ENCODE measurements around the gene WHRN. TPM values are rescaled to one million over a fixed set of nuclear protein-coding genes. Genes with fewer than 3 reads are reported as not detected.

Gene WHRN
- polyA plus RNA-seq, 1 donor (not counting 4 experiments of a cell fraction or from before 2014, with no cell fraction given), result 1.2 TPM

DNA sequence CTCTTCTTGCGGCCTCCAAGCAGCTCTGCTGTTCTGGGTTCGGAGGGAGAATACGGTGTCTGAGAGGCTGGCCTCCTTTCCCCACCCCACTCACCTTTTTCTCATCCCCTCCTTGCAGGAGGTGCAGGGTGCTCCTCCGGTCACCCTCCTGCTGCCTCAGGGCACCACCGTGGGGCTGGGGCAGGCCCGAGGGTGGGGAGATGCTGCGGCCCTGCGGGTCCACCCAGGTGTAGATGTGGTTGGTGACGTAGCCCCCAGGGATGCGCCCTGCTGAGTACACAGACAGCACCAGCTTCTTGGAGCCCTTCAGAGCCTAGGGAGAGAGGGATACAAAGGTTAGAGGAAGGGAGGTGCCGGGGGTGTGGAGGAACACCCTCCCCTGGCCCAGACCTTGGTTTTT is 26.8 kb downstream of the WHRN start:
- no peaks in the 10 kb centered on the region for H3K36me3 ChIP-seq (ENCODE audit: control insufficient read depth in 2 of 2, extremely low read depth in 1 of 2, insufficient read depth in 2 of 2, low read length in 2 of 2)
- H3K9me1 ChIP-seq (ENCODE audit: control insufficient read depth, extremely low read depth, insufficient read depth, low read length), result no peaks in the 10 kb centered on the region
- no peak overlapping the region for H3K4me2 ChIP-seq (ENCODE audit: control insufficient read depth, extremely low read depth, insufficient read depth, low read depth, low read length)
- H3K27ac ChIP-seq (ENCODE audit: control insufficient read depth, insufficient read depth, low read length), result no peak overlapping the region
- peaks cover 4% of the 10 kb centered on the region for H3K27me3 ChIP-seq (ENCODE audit: control insufficient read depth, extremely low read depth, insufficient read depth, low read length)
- no peak overlapping the region for H2AFZ ChIP-seq (ENCODE audit: control insufficient read depth, low read length)
- dilution Hi-C loops (cut with MboI; ENCODE audit: extremely low pct_ligation_motif_present, low sequenced_read_pairs), result no loop called here
- no peak overlapping the region for H3K4me3 ChIP-seq (ENCODE audit: control insufficient read depth in 2 of 3, extremely low read depth in 1 of 3, insufficient read depth in 2 of 3, low read depth in 1 of 3, low read length in 3 of 3)
- H3K9ac ChIP-seq (ENCODE audit: control insufficient read depth, extremely low read depth, insufficient read depth, low read length), result no peak overlapping the region
- no peaks in the 10 kb centered on the region for H3K4me1 ChIP-seq (ENCODE audit: control insufficient read depth, extremely low read depth, insufficient read depth, low read length)
- no peaks in the 10 kb centered on the region for H3K79me2 ChIP-seq (ENCODE audit: control insufficient read depth, insufficient read depth, low read length)
- FAIRE-seq (no peak), DNase-seq (ENCODE audit: low read depth, low spot score) (no peak)
- TF ChIP-seq CTCF (optimal IDR thresholded peaks at IDR 0.05 in 1 of 3, IDR thresholded peaks at IDR 0.05 in 1 of 3, conservative IDR thresholded peaks at IDR 0.05 in 1 of 3; ENCODE audit: extremely low read depth in 1 of 3, insufficient read depth in 2 of 3, low read length in 3 of 3) (no peak), EZH2 (IDR thresholded peaks at IDR 0.05; ENCODE audit: low read length) (no peak)
- no peaks in the 10 kb centered on the region for H4K20me1 ChIP-seq (ENCODE audit: control insufficient read depth, extremely low read depth, insufficient read depth, low read length)
- H3K9me3 ChIP-seq (ENCODE audit: control insufficient read depth, low read depth, low read length), result no peaks in the 10 kb centered on the region

- H4K20me1 ChIP-seq (ENCODE audit: control insufficient read depth, extremely low read depth, insufficient read depth, low read length), result peaks cover 3% of the 10 kb centered on the region
- H3K4me2 ChIP-seq (ENCODE audit: control insufficient read depth, extremely low read depth, insufficient read depth, low read depth, low read length), result no peak overlapping the region
- DNase-seq (ENCODE audit: low read depth, low spot score) (no peak), FAIRE-seq (no peak)
- H2AFZ ChIP-seq (ENCODE audit: control insufficient read depth, low read length), result no peak overlapping the region
- no peaks in the 10 kb centered on the region for H3K27me3 ChIP-seq (ENCODE audit: control insufficient read depth, extremely low read depth, insufficient read depth, low read length)
- H3K9me3 ChIP-seq (ENCODE audit: control insufficient read depth, low read depth, low read length), result no peaks in the 10 kb centered on the region
- H3K9ac ChIP-seq (ENCODE audit: control insufficient read depth, extremely low read depth, insufficient read depth, low read length), result no peak overlapping the region
- H3K79me2 ChIP-seq (ENCODE audit: control insufficient read depth, insufficient read depth, low read length), result no peaks in the 10 kb centered on the region
- TF ChIP-seq EZH2 (IDR thresholded peaks at IDR 0.05; ENCODE audit: low read length) (no peak), CTCF (optimal IDR thresholded peaks at IDR 0.05 in 1 of 3, IDR thresholded peaks at IDR 0.05 in 1 of 3, conservative IDR thresholded peaks at IDR 0.05 in 1 of 3; ENCODE audit: extremely low read depth in 1 of 3, insufficient read depth in 2 of 3, low read length in 3 of 3) (no peak)
- dilution Hi-C loops (cut with MboI; ENCODE audit: extremely low pct_ligation_motif_present, low sequenced_read_pairs), result no loop called here
- H3K9me1 ChIP-seq (ENCODE audit: control insufficient read depth, extremely low read depth, insufficient read depth, low read length), result peaks cover 2% of the 10 kb centered on the region
- peaks cover 7% of the 10 kb centered on the region for H3K4me1 ChIP-seq (ENCODE audit: control insufficient read depth, extremely low read depth, insufficient read depth, low read length)
- no peaks in the 10 kb centered on the region for H3K36me3 ChIP-seq (ENCODE audit: control insufficient read depth in 2 of 2, extremely low read depth in 1 of 2, insufficient read depth in 2 of 2, low read length in 2 of 2)
- no peak overlapping the region for H3K27ac ChIP-seq (ENCODE audit: control insufficient read depth, insufficient read depth, low read length)
- H3K4me3 ChIP-seq (ENCODE audit: control insufficient read depth in 2 of 3, extremely low read depth in 1 of 3, insufficient read depth in 2 of 3, low read depth in 1 of 3, low read length in 3 of 3), result no peak overlapping the region
Measured at GRCh38 chr9:114477642-114478041, 27.6 kb downstream of the WHRN start.

Measured in keratinocyte (primary cell).